Measurements from ENCODE around the gene LSR. TPM values are rescaled to one million over a fixed set of nuclear protein-coding genes. Genes with fewer than 3 reads are reported as not detected.
A peak's percentile ranks its signal among the peaks of the same experiment; 100 is the strongest.

Gene LSR
- total RNA-seq, 2 experiments from 2014 or later = 3.5 to 3.6 TPM

DNA sequence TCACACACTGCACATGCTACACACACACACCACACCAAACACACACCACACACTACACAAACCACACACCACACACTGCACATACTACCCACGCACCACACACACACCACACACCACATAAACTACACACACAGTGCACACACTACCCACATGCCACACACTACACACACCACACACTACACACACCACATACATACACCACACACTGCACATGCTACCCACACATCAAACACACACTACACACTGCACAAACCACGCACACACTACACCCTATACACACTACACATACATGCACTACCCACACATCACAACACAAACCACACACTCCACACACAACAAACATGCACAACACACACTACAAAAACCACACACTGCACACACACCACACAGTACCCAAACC, 49.1 kb downstream of the LSR start:
- no peak overlapping the region for H3K4me3 Mint-ChIP-seq
- no peak overlapping the region for H3K27ac Mint-ChIP-seq
- ChIA-PET POLR2A (no interaction called here), CTCF (no interaction called here)
- H3K27me3 Mint-ChIP-seq = no peaks in the 10 kb centered on the region
- H3K9me3 Mint-ChIP-seq = no peaks in the 10 kb centered on the region
- peaks cover 8% of the 10 kb centered on the region for H3K4me1 Mint-ChIP-seq
- no peaks in the 10 kb centered on the region for H3K36me3 Mint-ChIP-seq (ENCODE audit: low read depth)
- no peak for DNase-seq

DNA sequence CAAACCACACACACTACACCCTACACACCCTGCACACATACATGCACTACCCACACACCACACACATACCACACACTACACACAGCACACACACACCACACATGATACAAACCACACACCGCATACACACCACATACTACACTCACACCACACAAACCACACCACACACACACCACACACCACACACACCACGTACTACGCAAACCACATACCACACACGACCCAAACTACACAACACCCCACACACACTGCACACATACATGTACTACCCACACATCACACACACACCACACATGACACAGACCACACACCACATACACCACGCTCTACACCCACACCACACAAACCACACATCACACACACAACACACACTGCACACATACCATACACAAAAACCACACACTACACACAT, 49.8 kb downstream of the LSR start:
- Mint-ChIP-seq H3K27me3 (no peaks in the 10 kb centered on the region), H3K9me3 (no peaks in the 10 kb centered on the region), H3K4me3 (no peak overlapping the region), H3K36me3 (ENCODE audit: low read depth) (no peaks in the 10 kb centered on the region), H3K4me1 (peaks cover 8% of the 10 kb centered on the region), H3K27ac (no peak overlapping the region)
- ChIA-PET CTCF (no interaction called here), POLR2A (no interaction called here)
- no peak for DNase-seq

- Mint-ChIP-seq H3K4me3 (no peak overlapping the region), H3K4me1 (peaks cover 8% of the 10 kb centered on the region), H3K36me3 (ENCODE audit: low read depth) (no peaks in the 10 kb centered on the region), H3K27me3 (no peaks in the 10 kb centered on the region), H3K9me3 (no peaks in the 10 kb centered on the region), H3K27ac (no peak overlapping the region)
- POLR2A ChIA-PET = no interaction called here
- CTCF ChIA-PET = no interaction called here
- DNase-seq = no peak
Observed at GRCh38 chr19:35299523-35300338, 50.9 kb downstream of the LSR start.

- ChIA-PET POLR2A (no interaction called here), CTCF (no interaction called here)
- DNase-seq = no peak
- Mint-ChIP-seq H3K4me3 (no peak overlapping the region), H3K27ac (no peak overlapping the region), H3K27me3 (no peaks in the 10 kb centered on the region), H3K4me1 (peaks cover 8% of the 10 kb centered on the region), H3K36me3 (ENCODE audit: low read depth) (no peaks in the 10 kb centered on the region), H3K9me3 (no peaks in the 10 kb centered on the region)
Observed at GRCh38 chr19:35300339-35300649, 51.5 kb downstream of the LSR start.

DNA sequence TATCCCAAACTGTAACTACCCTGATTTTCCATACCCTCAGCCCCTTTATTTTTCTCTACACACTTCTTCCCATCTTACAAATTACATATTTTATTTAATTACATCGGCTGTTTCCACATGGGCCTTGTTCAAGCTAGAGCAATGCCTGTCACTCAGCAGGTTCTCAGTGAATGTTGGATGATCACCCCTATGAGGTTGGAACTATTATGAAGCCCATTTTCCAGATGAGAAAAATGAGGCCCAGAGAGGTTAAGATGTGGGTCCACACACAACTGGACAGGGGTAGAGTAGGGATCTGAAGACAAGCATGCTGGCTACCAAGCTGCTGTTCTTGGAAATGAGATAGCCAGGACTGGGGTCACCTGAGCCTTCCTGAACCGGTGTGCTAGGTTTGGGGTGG, 53.2 kb downstream of the LSR start:
- DNase-seq = no peak
- ChIA-PET POLR2A (no interaction called here), CTCF (no interaction called here)
- H3K27me3 Mint-ChIP-seq = no peaks in the 10 kb centered on the region
- no peaks in the 10 kb centered on the region for H3K36me3 Mint-ChIP-seq (ENCODE audit: low read depth)
- H3K4me1 Mint-ChIP-seq = no peaks in the 10 kb centered on the region
- H3K9me3 Mint-ChIP-seq = no peaks in the 10 kb centered on the region
- H3K27ac Mint-ChIP-seq = no peak overlapping the region
- no peak overlapping the region for H3K4me3 Mint-ChIP-seq

- POLR2A ChIA-PET = no interaction called here
- no peaks in the 10 kb centered on the region for H3K27me3 Mint-ChIP-seq
- no peak overlapping the region for H3K4me3 Mint-ChIP-seq
- no peak for DNase-seq
- no peaks in the 10 kb centered on the region for H3K36me3 Mint-ChIP-seq (ENCODE audit: low read depth)
- no peaks in the 10 kb centered on the region for H3K9me3 Mint-ChIP-seq
- H3K4me1 Mint-ChIP-seq = no peaks in the 10 kb centered on the region
- CTCF ChIA-PET = no interaction called here
- H3K27ac Mint-ChIP-seq = no peak overlapping the region
Observed at GRCh38 chr19:35302446-35302845, 53.6 kb downstream of the LSR start.

DNA sequence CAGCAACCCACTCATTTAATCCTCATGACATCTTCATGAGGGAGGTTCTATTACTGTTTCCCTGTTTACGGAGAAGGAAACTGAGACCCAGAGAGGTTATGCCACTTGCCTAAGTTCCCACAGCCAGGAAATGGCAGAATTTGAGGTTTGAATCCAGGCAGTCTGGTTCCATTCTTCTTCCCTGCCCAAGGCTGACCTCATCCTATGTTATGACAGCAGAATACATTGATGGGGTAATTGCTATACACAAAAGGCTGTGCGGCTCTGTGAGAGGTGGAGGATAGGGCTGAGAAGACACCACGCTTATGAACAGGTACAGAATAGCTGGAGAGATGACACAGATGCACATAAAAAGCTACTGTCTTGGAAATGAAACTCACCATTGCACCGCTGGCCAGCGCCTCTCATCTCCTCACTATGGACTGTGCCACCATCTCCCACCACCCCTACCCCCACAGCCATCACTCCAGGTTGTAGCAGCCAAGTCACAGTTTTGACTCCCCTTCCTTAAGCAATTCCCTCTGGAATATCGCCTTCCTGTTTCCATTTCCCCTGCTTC, 54.6 kb downstream of the LSR start:
- Mint-ChIP-seq H3K36me3 (ENCODE audit: low read depth) (no peaks in the 10 kb centered on the region), H3K27ac (no peak overlapping the region), H3K27me3 (no peaks in the 10 kb centered on the region), H3K4me3 (no peak overlapping the region), H3K9me3 (no peaks in the 10 kb centered on the region), H3K4me1 (no peaks in the 10 kb centered on the region)
- ChIA-PET CTCF (interaction anchor here (1.3 kb wide), 1 partner anchor 9 kb away, joined by 5 read pairs; no protein-coding TSS in a partner anchor), POLR2A (no interaction called here)
- DNase-seq = no peak

DNA sequence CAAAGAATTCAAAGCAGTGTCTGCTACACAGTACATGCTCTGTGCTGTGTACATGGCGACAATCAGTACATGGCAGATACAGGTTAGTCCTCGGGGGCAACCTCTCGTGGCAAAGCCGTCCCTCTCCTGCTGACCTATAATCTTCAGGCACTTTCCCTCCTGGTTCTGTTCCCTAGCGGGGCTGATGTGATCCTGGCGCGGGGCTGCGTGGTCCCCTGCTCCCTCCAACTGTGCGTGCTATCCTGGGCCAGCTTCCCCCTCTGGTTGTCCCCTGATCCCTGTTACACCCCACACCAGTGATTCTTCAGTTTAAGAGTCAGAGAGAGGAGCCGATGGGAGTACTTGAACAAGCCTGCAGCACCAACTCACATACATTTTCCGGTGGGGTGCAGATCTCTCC, 55.2 kb downstream of the LSR start:
- Mint-ChIP-seq H3K9me3 (no peaks in the 10 kb centered on the region), H3K27ac (no peak overlapping the region), H3K4me1 (no peaks in the 10 kb centered on the region), H3K4me3 (no peak overlapping the region), H3K27me3 (no peaks in the 10 kb centered on the region), H3K36me3 (ENCODE audit: low read depth) (no peaks in the 10 kb centered on the region)
- no peak for DNase-seq
- ChIA-PET POLR2A (no interaction called here), CTCF (interaction anchor here (1.3 kb wide), 1 partner anchor 10 kb away, joined by 5 read pairs; no protein-coding TSS in a partner anchor)

GRCh38 chr19:35305181-35305580, 56.4 kb downstream of the LSR start:
- CTCF ChIA-PET = interaction anchor here (0.6 kb wide), 1 partner anchor 347 kb away, joined by 3 read pairs; no protein-coding TSS in a partner anchor
- POLR2A ChIA-PET = no interaction called here
- Mint-ChIP-seq H3K4me3 (no peak overlapping the region), H3K27ac (no peak overlapping the region), H3K4me1 (no peaks in the 10 kb centered on the region), H3K27me3 (no peaks in the 10 kb centered on the region), H3K9me3 (no peaks in the 10 kb centered on the region), H3K36me3 (ENCODE audit: low read depth) (no peaks in the 10 kb centered on the region)
- no peak for DNase-seq

DNA sequence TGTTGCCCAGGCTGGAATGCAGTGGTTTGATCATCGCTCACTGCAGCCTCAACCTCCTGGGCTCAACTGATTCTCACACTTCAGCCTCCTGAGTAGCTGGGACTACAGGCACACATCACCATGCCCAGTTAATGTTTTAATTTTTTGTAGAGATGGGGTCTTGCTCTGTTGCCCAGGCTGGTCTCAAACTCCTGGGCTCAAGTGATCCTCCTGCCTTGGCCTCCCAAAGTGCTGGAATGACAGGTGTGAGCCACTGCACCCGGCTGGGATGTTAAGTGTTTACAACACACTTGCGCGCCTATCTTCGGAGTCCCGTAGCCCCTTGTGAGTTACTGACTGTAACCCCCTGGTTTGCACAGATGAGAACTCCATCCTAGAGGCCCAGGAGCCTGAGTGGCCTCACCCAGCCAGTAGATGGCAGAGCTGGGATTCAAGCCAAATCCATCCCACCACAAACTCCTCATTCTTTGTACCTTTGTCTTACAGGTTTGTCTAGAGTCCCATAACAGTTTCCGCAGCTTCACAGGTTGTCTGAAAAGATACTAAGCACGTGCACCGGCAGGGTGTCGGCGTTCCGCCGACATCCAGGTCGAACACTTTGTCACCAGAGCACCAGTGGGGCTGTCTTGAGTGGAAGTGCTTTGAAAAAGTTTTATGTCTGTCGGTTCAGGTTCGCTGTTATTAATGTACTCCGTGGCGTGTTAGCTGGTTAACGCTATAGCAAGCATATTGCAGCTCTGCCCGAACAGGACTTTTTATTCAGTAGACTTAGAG, 57.9 kb downstream of the LSR start:
- no peaks in the 10 kb centered on the region for H3K9me3 Mint-ChIP-seq
- no peak overlapping the region for H3K4me3 Mint-ChIP-seq
- ChIA-PET POLR2A (no interaction called here), CTCF (interaction anchor here (0.7 kb wide), 1 partner anchor 159 kb away, joined by 3 read pairs; no protein-coding TSS in a partner anchor)
- H3K27me3 Mint-ChIP-seq = no peaks in the 10 kb centered on the region
- H3K27ac Mint-ChIP-seq = no peak overlapping the region
- no peak for DNase-seq
- H3K4me1 Mint-ChIP-seq = peaks cover 3% of the 10 kb centered on the region
- H3K36me3 Mint-ChIP-seq (ENCODE audit: low read depth) = no peaks in the 10 kb centered on the region

GRCh38 chr19:35307931-35308330, 59.1 kb downstream of the LSR start:
- ChIA-PET POLR2A (no interaction called here), CTCF (interaction anchor here (1.2 kb wide), 1 partner anchor 26 kb away, joined by 4 read pairs; no protein-coding TSS in a partner anchor)
- Mint-ChIP-seq H3K9me3 (no peaks in the 10 kb centered on the region), H3K27me3 (no peaks in the 10 kb centered on the region), H3K4me3 (no peak overlapping the region), H3K4me1 (peaks cover 3% of the 10 kb centered on the region), H3K27ac (peak overlapping the region; percentile 38), H3K36me3 (ENCODE audit: low read depth) (no peaks in the 10 kb centered on the region)
- DNase-seq = no peak

- DNase-seq = no peak
- ChIA-PET POLR2A (no interaction called here), CTCF (no interaction called here)
Observed at GRCh38 chr19:35308910-35309309, 60.1 kb downstream of the LSR start.

GRCh38 chr19:35309481-35310279, 60.9 kb downstream of the LSR start:
- peaks cover 4% of the 10 kb centered on the region for H3K27me3 Mint-ChIP-seq

More at GRCh38 chr19:35308910-35309309, 60.1 kb downstream of the LSR start:
- Mint-ChIP-seq H3K4me3 (no peak overlapping the region), H3K27ac (no peak overlapping the region), H3K36me3 (ENCODE audit: low read depth) (no peaks in the 10 kb centered on the region), H3K4me1 (peaks cover 3% of the 10 kb centered on the region), H3K27me3 (peaks cover 2% of the 10 kb centered on the region), H3K9me3 (no peaks in the 10 kb centered on the region)

More at GRCh38 chr19:35309481-35310279, 60.9 kb downstream of the LSR start:
- POLR2A ChIA-PET = no interaction called here
- Mint-ChIP-seq H3K4me1 (peaks cover 3% of the 10 kb centered on the region), H3K36me3 (ENCODE audit: low read depth) (no peaks in the 10 kb centered on the region), H3K9me3 (no peaks in the 10 kb centered on the region), H3K4me3 (no peak overlapping the region), H3K27ac (no peak overlapping the region)
- CTCF ChIA-PET = no interaction called here
- DNase-seq = no peak

Measured in activated CD4-positive, alpha-beta T cell treated with anti-CD3 and anti-CD28 coated beads, Interleukin-2, amount 10 ng/mL, durations not matched to agents 7 days and 5 days (primary cell).